NCI-H2107 treated with DMSO at 0.1 percent for 48 hours (cell line): ENCODE measurements around the gene CADM1.
A peak's percentile ranks its signal among the peaks of the same experiment; 100 is the strongest.

Experiments
- DNase-seq: peaks from one replicate; lab custom pipeline; 2025; ENCODE audit not compliant: unreplicated experiment; lab: John Stamatoyannopoulos, UW

CADM1 gene

GRCh38 chr11:115362997-115363396, 141.2 kb downstream of the CADM1 start:
- no peak for DNase-seq

DNA sequence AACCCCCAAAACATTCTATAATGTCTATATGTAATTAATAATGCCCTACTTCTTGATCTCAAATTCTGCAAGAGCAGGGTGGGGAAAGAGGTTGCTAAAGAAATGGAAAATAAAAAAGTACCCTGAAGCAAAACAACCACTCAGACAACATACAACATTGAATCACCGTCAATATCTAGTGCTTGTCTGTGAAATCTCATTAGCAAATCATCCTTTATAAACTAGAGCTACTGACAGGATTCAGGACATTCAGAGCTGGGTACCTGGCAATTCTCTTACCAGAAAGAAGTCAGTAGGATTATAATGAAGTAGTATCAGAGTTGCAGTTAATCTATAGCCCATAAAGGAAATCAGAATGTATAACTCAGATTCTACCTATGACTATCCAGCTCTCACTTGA, 143.2 kb downstream of the CADM1 start:
- no peak for DNase-seq

- no peak for DNase-seq
Measured at GRCh38 chr11:115360186-115360824, 143.9 kb downstream of the CADM1 start.

DNA sequence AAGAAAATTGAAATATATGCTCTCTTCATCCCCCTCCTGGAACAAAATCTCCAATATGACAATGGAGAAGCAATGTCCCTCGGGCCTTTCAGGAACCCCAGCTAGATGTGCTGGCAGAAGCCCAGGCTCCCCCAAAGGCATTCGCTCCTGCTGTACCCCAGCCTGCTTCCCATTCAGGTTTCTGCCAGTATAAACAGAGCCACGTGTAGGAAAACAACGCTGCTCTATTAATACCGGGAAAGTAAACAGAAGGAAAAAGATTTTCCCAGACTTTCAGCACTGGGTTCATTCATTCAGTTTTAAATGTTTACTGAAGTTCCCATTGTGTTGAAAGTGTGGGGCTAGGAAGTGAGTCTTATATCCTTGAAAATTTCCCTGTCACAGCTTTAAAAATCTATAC, 147.1 kb downstream of the CADM1 start:
- DNase-seq, result no peak

- no peak for DNase-seq
Measured at GRCh38 chr11:115352805-115353485, 151.3 kb downstream of the CADM1 start.

DNA sequence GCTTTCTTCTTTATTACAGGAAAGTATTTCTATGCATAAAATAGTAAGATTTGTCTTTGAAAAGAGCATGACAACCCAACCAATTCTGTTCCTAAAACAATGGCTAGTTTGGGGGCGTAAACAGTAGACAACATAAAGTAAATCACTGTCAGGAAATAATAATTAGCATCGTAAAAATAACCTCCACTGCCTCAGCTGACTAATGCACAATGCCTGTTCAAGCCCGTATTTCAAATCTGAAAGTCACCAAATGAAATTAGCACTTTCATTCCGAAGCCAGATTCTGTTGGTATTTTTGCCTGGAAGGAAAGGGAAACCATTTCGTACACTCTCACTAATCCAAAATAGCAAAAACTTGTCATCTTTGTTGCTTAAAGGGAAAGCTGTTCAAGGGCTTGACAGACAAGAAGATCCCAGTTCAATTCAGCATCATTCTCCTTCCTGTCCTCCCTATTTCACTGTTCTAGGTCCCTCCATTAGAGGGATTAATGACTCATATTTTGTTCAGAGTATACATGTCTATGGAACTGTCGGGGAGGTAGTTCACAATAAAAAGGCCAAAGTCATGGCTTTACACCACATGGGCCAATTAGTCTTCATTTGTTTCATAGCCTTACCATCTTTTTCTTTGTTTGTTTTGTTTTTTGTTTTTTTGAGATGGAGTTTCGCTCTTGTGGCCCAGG, 154.7 kb downstream of the CADM1 start:
- DNase-seq, result no peak

DNA sequence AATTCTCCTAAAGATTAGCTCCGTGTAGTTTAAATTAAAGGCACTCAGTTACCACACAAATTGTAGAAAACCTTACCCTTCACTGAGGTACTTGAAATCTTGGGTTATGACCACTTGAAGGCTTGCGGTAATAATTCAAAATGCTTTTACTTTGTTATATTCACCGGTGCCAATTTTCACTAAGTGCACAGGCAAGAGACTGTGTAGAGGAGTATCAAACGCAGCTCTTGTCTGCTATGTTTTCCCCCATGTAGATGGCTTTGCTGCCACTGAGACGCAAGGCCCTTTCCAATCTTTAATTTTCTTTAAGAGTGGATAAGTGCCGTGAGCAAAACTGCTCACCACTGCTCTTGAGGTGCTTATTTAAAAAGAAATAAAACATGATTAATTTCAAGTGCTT, 155.8 kb downstream of the CADM1 start:
- DNase-seq, result peak; percentile 76

DNA sequence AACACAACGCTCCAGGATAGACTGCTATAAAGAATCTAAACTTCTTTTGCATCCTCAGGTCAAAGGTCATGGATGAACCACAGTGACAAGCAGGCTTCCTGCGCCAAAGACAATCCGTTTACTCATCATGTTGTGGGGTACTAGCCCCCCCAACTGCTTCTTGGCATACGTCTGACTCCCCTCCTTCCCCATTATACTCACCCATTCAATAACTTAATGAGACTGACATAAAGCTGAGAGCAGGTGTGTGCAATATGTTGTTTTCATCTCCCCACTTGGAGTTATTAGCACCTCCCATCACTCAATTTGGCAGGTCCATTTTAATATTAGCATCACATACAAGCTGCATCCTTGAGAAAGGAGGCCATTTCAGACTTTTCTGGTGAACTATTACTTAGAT, 157.1 kb downstream of the CADM1 start:
- no peak for DNase-seq

- DNase-seq, result no peak
Measured at GRCh38 chr11:115345840-115346239, 158.4 kb downstream of the CADM1 start.

- DNase-seq, result no peak
Measured at GRCh38 chr11:115345361-115345760, 158.9 kb downstream of the CADM1 start.

DNA sequence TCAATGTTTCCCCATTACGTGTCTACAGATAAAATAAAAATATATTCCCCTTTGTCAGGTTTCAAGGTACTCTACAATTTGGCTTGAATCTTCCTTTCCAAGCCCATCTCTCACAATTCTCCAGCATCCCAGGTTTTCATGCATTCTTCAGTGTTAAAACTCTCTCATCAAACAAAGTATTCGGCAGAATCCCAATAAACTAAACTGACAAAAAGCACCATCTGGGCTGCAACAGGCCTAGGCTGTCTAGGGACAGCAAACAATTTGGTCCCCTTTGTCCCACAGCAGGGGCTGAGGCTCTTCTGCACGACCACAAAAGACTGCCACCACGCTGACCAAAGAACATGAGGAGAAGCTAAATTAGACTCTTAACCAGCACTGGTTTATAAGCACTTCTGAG, 159.4 kb downstream of the CADM1 start:
- no peak for DNase-seq

GRCh38 chr11:115342142-115342541, 162.1 kb downstream of the CADM1 start:
- DNase-seq, result no peak

DNA sequence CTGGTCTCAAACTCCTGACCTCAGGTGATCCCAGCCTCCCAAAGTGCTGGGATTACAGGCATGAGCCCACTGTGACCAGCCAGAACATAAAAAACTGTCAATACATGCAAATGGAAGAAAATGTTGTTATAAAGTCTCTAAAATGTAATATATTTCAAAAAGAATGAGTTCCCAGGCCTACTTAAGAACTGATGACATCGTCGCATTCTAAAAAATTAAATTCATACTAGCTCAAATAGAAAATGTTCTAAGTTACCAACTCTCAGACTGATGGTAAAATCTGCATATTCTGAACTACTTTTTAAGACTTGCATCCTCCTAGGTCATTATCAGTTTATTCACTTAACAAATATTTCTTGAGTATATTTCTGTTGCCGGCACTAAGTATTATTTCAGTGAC, 163.3 kb downstream of the CADM1 start:
- no peak for DNase-seq

- DNase-seq, result no peak
Measured at GRCh38 chr11:115338476-115338875, 165.7 kb downstream of the CADM1 start.

GRCh38 chr11:115334932-115335788, 169.1 kb downstream of the CADM1 start:
- DNase-seq, result no peak

- no peak for DNase-seq
Measured at GRCh38 chr11:115333949-115334348, 170.3 kb downstream of the CADM1 start.

- no peak for DNase-seq
Measured at GRCh38 chr11:115333121-115333520, 171.1 kb downstream of the CADM1 start.

DNA sequence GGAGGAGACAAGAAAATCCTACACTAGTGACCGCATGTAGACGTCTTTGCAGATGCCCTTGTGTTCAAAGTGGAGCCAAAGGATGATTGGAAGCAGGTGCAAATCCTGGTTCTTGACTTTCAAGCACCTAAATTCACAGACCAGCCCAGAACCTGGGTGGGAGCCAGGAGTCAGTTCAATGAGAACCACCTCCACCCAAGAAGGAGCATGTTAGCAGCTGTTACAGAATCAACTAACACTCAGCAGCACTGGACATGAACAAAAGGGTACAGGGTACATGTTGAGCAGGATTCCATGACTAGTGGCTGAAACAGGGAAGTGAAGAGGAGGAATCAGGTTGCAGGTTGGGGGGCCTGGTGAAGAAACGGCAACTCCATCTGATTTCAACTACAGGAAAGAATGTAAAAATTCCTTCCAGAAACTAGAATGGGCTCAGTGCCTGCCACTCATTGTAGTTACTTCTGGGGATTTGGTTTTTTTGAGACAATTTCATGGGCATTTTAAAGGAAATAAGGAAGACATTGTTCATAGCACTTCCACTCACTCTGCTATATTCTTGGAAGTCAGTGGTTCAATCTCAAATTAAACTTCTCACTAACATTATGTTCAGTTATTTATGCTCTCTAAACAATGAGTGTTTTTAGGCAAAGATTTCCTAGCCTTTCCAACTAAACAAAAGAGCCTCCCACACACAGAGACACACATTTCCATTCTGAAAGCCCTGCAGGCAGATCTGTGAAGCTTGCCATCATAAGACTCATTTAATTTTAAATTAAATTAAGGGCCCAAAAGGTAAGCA, 173.3 kb downstream of the CADM1 start:
- no peak for DNase-seq

- DNase-seq, result no peak
Measured at GRCh38 chr11:115326526-115326925, 177.7 kb downstream of the CADM1 start.

DNA sequence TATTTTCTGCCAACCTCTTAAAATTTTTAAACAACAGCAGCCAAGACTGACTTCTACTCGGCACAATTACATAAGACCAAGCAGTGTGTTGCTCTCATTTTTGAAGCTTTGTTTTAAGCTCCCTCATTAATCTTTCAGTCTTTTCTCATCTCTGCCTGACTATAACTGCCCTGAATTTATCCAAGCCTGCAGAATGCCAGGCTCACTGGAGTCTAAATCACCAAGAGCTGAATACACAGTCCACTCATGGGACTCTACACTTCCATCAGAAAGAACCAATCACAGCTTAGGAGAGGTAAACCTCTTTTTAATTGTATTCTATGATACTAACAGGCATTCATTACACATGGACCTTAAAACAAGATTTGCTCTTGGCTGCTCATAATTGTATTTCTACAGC, 178.7 kb downstream of the CADM1 start:
- peak; percentile 79 for DNase-seq
